ENCODE data around the gene MSRB3.

DNA sequence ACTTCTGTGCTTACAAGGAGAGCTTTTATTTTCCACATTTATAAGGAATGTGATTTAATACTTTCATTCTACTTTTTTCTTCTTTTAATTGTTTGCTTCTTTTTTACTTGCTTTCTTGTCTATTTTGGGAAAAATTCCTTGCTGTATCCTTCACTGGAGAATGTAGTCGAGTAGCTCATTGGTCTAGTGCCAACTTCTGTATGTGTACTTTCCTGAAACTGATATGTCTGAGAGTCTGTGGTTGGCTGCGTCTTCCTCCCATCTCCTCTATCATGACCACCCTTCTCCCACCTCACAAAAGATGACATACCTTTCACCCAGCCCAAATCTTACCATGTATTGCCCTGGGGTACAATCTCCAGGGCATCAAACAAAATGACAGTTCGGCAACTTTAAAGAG lies 51.8 kb downstream of the MSRB3 start:
- TF ChIP-seq EZH2 (IDR thresholded peaks at IDR 0.05; ENCODE audit: low read depth) = no peak
- TF ChIP-seq, protein P1, sequence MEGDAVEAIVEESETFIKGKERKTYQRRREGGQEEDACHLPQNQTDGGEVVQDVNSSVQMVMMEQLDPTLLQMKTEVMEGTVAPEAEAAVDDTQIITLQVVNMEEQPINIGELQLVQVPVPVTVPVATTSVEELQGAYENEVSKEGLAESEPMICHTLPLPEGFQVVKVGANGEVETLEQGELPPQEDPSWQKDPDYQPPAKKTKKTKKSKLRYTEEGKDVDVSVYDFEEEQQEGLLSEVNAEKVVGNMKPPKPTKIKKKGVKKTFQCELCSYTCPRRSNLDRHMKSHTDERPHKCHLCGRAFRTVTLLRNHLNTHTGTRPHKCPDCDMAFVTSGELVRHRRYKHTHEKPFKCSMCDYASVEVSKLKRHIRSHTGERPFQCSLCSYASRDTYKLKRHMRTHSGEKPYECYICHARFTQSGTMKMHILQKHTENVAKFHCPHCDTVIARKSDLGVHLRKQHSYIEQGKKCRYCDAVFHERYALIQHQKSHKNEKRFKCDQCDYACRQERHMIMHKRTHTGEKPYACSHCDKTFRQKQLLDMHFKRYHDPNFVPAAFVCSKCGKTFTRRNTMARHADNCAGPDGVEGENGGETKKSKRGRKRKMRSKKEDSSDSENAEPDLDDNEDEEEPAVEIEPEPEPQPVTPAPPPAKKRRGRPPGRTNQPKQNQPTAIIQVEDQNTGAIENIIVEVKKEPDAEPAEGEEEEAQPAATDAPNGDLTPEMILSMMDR (conservative IDR thresholded peaks at IDR 0.05) = no peak
